Frontal cortex (tissue), 4 donors: ENCODE results near the gene CDS2. TPM values are rescaled to one million over a fixed set of nuclear protein-coding genes. Genes with fewer than 3 reads are reported as not detected.

ENCODE experiments used
- DNase-seq, 2 donors: peaks; one replicate each; pipeline ENCODE4 v3.0.0; 2012; ENCODE audit warnings: low spot score in 2 of 2
- FAIRE-seq: peaks from 2 replicates; lab custom pipeline; 2012; peaks lifted over from hg19 to GRCh38; lab: Jason Lieb, UNC
- total RNA-seq: library from RNA; depleted of rRNA; stranded (reverse); fragments of >200 nt; gene quantifications from one replicate; pipeline ENCODE4 v1.2.3, GENCODE V29; 2014
- donor health status: control.
- donor health status: control.
- donor health status: control.

The CDS2 gene
- total RNA-seq, 1 donor from 2014 or later = 69.3 TPM

- DNase-seq = no peak
- no peak for FAIRE-seq
Measured at GRCh38 chr20:5173751-5174150, 46.9 kb downstream of the CDS2 start.

DNA sequence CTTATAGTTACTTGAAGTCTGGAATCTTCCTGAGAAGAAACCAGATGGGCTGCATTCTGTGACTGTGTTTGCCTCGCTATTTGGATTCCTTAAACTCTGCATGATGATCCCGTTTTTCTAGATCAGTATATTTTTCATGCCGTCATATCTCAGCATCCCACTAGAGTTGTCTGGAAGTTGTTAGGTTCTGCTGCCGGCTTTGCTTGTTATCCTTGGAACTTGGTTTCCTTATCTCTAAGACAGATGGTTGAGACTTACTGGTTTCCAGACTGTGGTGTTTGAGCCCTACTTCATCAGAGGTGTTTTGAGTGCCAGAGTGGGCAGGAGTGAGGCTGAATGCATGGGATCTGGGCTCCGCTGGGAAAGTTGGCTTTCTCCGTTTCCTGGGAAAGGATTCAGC lies 50.3 kb downstream of the CDS2 start:
- FAIRE-seq (no peak), DNase-seq (no peak)

- DNase-seq (no peak), FAIRE-seq (no peak)
Measured at GRCh38 chr20:5178046-5178445, 51.2 kb downstream of the CDS2 start.

DNA sequence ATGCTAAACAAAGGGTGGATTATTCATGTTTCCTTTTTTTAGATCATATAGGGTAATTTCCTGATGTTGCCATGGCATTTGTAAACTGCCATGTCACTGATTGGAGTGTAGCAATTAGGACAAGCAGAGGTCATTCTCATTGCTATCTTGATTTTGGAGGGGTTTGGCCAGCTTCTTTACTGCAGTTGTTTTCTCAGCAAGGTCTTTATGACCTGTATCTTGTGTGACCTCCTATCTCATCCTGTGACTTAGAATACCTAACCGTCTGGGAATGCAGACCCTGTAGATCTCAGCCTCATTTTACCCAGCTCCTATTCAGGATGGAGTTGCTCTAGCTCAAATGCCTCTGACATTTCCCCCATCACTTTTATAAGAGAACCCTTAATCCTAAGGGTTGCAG lies 53.6 kb downstream of the CDS2 start:
- no peak for FAIRE-seq

GRCh38 chr20:5180933-5181332 lies 54.1 kb downstream of the CDS2 start:
- no peak for FAIRE-seq
- DNase-seq = no peak

More for the DNA sequence above, 53.6 kb downstream of the CDS2 start:
- no peak for DNase-seq

- DNase-seq = no peak
- FAIRE-seq = no peak
Measured at GRCh38 chr20:5181492-5181891, 54.7 kb downstream of the CDS2 start.

DNA sequence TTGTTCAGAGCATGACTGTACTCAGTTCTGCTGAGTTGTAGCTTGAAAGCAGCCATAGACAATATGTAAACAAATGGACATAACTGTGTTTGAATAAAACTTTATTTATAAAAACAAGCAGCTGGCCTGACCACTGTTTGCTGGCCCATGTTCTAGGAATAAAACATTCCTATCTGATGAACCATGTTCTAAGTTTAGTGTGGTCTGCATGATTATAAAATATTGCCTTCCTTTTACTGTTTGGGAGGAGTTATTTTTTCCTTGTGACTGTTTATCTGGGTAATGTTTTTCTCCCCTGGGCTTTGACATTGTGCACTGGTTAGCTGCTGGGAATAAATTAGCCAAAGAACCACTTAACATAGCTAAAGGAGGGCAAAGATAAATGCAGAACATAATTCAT lies 55.1 kb downstream of the CDS2 start:
- DNase-seq = no peak
- FAIRE-seq = no peak

GRCh38 chr20:5182615-5183254 lies 55.9 kb downstream of the CDS2 start:
- no peak for DNase-seq
- FAIRE-seq = no peak

GRCh38 chr20:5183731-5184474 lies 57.1 kb downstream of the CDS2 start:
- DNase-seq (no peak), FAIRE-seq (no peak)

GRCh38 chr20:5184684-5185083 lies 57.9 kb downstream of the CDS2 start:
- DNase-seq = no peak
- no peak for FAIRE-seq

DNA sequence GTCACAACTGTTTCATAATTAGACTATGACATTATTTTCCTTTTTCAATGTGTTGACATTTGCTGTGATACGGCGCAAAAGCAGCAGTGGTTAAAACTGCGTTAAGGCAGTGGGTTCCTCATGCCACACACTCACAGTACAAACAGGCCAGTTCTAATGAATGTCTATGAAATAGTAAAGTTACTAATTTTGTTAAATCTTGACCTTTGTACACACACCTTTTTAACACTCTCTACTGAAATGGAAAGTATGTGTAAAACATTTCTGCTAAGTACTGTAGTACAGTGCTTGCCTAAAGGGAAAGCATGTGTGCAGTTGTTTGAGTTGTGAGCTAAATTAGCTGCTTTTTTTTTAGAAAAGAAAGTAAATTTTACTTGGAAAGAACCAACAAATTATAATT lies 60.3 kb downstream of the CDS2 start:
- no peak for DNase-seq
- no peak for FAIRE-seq

DNA sequence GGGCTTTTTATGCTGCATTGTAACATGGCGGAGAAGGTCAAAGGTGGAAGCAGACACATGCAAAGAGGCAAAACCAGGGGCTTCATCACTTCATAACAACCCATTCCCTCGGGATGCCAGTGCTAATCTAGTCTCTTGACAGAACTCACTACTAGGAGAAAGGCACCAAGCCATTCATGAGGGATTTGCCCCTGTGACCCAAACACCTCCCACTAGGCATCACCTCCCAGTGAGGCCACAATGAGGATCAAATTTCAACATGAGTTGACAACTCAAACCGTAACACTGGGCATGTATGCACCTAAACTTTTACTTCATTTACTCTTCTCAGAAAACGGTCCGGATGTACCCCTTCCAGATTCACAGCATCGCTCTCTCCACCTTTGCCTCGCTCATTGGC lies 61.9 kb downstream of the CDS2 start:
- FAIRE-seq (no peak), DNase-seq (no peak)

- DNase-seq (no peak), FAIRE-seq (no peak)
Measured at GRCh38 chr20:5189917-5190316, 63.1 kb downstream of the CDS2 start.

- DNase-seq (no peak), FAIRE-seq (no peak)
Measured at GRCh38 chr20:5190444-5190843, 63.6 kb downstream of the CDS2 start.

DNA sequence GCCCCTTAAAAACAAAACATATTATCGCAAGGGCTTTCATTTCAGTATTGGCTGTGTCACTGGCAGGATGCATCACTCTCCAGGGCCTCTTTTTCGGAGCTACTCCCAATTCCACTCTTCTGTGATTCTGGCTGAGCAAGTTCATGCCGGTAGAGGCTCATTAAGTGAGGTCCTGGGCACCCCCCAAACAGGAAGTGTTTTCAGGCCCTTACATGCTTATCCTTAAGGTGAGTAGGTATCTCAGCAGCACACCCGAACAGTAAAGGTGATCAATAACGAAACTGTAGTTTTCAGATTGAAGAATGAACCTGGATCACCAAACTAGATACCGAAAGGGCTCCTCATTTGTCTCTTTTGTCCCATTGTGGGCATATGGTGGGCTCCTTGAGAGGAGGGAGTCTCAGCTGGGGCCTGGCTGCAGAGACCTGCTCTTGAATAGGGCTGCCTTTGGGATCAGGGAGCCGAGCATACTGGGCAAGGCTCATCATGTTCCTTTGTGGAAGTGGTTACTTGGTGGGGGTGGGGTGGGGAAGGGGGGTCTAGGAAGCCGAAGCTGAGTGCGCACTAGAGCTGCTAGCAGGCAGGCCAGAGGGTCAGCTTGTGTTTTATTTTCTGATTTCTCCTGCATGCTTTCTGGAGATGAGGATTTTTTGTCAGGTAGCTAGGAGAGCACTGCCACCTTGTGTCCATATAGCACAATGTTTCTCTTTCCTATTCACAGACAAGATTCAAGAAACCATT lies 65.2 kb downstream of the CDS2 start:
- DNase-seq = peak; percentile 68 to 71
- FAIRE-seq = peak; percentile 79

DNA sequence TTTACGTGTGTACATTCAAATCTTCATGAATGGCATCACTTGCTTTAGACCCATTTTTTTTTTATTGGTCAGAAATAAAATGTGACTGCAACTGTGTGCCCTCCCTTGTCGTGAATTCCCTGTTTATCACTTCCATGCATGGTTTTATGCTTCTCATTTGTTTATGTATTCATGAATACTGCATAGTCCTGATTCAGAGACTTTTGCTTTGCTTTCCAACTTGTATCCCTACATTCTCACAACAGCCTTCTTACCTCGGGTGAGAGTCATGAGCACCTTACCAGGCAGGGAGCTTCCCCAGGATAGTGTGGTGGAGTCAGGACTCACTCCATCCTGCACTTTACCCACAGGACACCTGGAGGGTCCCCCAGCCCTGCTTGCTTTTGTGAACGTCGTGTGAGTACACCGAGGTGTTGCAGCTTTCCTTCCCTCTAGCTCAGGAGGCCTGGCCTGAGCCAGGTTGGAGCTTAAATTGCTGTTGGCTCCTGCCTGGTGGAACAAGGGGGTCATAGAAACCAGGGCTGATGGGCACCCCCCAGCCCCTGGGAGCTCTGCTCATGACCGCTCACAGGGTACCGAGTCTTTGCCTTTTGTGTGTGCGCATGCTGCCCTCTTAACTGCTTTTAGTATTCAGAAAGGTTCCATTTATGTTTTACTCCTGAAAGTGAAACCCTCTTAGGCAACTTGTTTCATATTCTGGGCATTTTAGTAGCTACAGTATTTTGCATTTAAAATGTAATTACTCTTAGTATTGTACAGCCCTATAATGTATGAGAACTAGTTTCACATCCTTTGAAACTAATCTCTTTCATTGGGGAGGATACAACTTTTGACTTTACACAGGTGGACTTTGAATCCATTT lies 66.0 kb downstream of the CDS2 start:
- no peak for DNase-seq
- no peak for FAIRE-seq

DNA sequence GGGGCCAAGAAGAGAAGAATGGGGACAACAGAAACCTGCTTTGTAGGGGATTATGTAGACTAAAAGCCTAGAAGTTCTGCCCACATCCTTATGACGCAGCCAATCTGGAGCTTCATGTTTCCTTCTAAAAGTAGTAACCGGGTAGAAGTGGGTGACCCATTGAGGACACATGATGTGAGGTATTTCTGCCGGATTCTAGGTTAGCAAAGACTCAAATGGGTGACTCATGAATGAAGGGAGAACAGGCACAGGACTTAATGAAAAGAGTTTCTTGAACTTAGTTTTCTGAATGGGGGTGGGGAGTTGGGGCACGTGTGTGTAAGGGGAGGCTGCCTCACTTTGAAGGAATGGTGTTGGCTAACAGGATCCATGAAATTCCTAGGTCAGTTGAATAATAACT lies 68.8 kb downstream of the CDS2 start:
- DNase-seq = no peak

DNA sequence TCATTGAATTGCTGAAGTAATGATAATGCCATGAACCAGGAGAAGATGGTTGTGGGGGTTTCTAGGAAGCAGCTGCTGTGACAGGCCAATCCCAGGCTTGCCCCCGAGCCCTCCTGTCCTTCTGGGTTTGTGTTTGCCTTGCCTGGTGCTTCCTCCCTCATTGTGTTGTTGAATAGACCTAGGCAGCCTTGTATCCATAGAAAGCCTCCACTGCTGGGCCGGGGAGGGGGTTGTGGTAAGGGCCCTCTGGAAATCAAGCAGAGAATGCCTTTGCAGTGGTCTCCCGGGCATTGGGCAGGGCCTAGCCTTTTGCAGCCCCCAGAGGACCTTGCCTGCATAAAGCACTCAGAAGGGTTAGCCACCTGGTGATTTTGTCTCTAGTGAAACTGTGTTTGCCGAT lies 69.3 kb downstream of the CDS2 start:
- no peak for DNase-seq
- FAIRE-seq = no peak

More for the DNA sequence above, 68.8 kb downstream of the CDS2 start:
- FAIRE-seq = no peak

DNA sequence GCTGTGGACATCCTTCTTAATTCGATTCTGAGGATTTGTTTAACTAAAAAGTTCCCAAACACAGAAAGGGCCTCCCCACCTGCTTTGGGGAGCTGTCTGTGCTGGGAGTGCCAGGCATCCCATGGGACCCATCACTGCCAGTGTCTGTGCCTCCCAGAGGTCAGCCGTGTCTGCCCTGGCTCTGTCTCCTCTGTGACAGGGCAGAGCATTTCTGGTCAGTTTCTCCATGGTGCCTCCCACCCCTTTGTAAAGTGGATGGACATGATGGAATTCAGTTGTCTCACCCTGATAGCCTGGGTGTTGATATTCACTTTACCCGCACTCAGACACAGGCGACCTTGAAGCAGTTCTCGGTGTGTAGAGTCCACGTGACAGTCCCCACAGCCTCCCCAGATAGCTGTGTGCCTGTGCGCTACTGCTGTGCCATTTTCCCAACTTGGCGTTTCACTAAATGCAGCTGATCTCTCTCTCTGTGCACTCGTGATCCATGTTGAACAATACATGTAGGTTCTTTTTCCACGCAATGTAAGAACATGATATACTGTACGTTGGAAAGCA lies 70.5 kb downstream of the CDS2 start:
- DNase-seq (no peak), FAIRE-seq (no peak)
